Prostate gland (tissue), 2 donors: ENCODE measurements around the gene ABHD16B. TPM values are rescaled to one million over a fixed set of nuclear protein-coding genes. Genes with fewer than 3 reads are reported as not detected.

Source experiments
- DNase-seq: peaks from one replicate; pipeline ENCODE4 v3.0.0-alpha.2; 2019; ENCODE audit warnings: low spot score
- H3K27ac ChIP-seq, 2 donors: fragments of 200-600 bp; sonication (generic); 2 replicates each; pipeline ENCODE4 v1.5.1; 2017 to 2019
- H3K27me3 ChIP-seq: fragments of 200-600 bp; sonication (generic); replicated peaks from 2 replicates; pipeline ENCODE4 v1.5.1; 2019; ENCODE audit not compliant: insufficient read depth
- H3K36me3 ChIP-seq, 2 donors: fragments of 200-600 bp; sonication (generic); 1 replicate in 1 of 2; 2 replicates in 1 of 2; pipeline versions ENCODE4 v1.5.1 to v1.8.1; 2017 to 2019
- H3K4me1 ChIP-seq: fragments of 200-600 bp; sonication (generic); replicated peaks from 2 replicates; pipeline ENCODE4 v1.5.1; 2019
- H3K4me3 ChIP-seq, 2 donors: fragments of 200-600 bp; sonication (generic); 2 replicates each; pipeline ENCODE4 v1.5.1; 2017 to 2019
- H3K9me3 ChIP-seq: fragments of 200-600 bp; sonication (generic); 2 replicates; pipeline ENCODE4 v1.5.1; 2017
- POLR2A ChIP-seq: fragments of 450-650 bp; IDR thresholded peaks from one replicate; pipeline ENCODE4 v1.6.1; 2016; ENCODE audit warnings: antibody characterized with exemption, mild to moderate bottlenecking
- POLR2AphosphoS5 ChIP-seq: sonication (generic); formaldehyde crosslinking; IDR thresholded peaks from one replicate; pipeline ENCODE4 v1.6.1; 2017; ENCODE audit warnings: antibody characterized with exemption
- WGBS: methylation state at CpG from one replicate; pipeline ENCODE4 v1.1.5; 2018; 5-methylcytosine and 5-hydroxymethylcytosine counted together
- intact Hi-C: fragments of 100-400 bp; cut with DNase I; formaldehyde crosslinking; loops from one replicate; pipeline ENCODE4 v1.14.2; 2022
- total RNA-seq, 2 donors: library from RNA; depleted of rRNA; stranded (reverse); fragments of >200 nt; gene quantifications; one replicate each; pipeline ENCODE4 v1.1.0, GENCODE V29; 2016
- TF ChIP-seq, protein P1 (sequence below), 4 experiments: fragments of 200-600 bp in 2 of 4; fragments of 450-650 bp in 2 of 4; sonication (generic) in 2 of 4; IDR thresholded peaks; 1 replicate in 3 of 4; 2 replicates in 1 of 4; pipeline ENCODE4 v1.5.1; 2016 to 2019; ENCODE audit warnings: antibody characterized with exemption in 4 of 4, mild to moderate bottlenecking in 2 of 4, moderate library complexity in 2 of 4

The ABHD16B gene
- total RNA-seq, 2 donors from 2014 or later = 1.6 TPM; not detected in 1

DNA sequence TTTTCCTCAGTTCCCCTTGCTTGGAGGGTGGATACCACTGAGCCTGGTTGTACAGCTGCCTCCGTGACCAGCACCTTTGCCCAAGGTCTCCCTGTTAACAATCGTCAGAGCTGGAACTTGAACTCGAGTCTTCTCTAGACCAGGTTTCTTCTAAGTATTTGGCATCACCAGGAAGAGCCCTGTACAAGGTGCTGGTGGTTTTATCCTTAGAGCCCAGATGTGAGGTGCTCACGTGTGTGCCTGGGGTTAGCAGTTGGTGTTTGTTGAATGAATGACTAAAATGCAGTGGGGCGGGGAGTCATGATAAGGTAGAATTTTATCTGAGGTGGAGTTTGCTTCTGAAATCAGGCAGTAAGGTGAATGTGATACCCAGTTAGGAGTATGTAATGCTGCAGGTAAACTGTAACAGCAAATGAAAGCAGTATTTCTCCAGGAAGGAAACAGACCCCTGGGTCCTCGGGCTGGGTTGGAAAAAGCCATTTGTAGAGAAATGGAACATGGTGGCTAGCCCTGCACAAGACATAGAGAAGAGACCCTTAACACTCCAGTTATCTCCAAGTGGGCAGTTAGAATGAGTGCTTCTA lies 36.8 kb downstream of the ABHD16B start:
- H3K4me1 ChIP-seq = peaks cover 17% of the 10 kb centered on the region
- 86% methylated on average over 6 of the region's 6 CpGs for WGBS
- H3K27me3 ChIP-seq = no peaks in the 10 kb centered on the region
- H3K4me3 ChIP-seq = no peak overlapping the region
- TF ChIP-seq POLR2AphosphoS5 = no peak
- no peak for TF ChIP-seq POLR2A
- TF ChIP-seq, protein P1, sequence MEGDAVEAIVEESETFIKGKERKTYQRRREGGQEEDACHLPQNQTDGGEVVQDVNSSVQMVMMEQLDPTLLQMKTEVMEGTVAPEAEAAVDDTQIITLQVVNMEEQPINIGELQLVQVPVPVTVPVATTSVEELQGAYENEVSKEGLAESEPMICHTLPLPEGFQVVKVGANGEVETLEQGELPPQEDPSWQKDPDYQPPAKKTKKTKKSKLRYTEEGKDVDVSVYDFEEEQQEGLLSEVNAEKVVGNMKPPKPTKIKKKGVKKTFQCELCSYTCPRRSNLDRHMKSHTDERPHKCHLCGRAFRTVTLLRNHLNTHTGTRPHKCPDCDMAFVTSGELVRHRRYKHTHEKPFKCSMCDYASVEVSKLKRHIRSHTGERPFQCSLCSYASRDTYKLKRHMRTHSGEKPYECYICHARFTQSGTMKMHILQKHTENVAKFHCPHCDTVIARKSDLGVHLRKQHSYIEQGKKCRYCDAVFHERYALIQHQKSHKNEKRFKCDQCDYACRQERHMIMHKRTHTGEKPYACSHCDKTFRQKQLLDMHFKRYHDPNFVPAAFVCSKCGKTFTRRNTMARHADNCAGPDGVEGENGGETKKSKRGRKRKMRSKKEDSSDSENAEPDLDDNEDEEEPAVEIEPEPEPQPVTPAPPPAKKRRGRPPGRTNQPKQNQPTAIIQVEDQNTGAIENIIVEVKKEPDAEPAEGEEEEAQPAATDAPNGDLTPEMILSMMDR (IDR thresholded peaks at IDR 0.05) = no peak
- H3K9me3 ChIP-seq = no peaks in the 10 kb centered on the region
- no peak for DNase-seq
- H3K36me3 ChIP-seq = no peaks in the 10 kb centered on the region
- intact Hi-C loops = loop anchor here (10.0 kb wide), 1 partner anchor 167 kb away; the partner anchor contains the start of gene TCEA2
- no peak overlapping the region for H3K27ac ChIP-seq

GRCh38 chr20:63898882-63899558 lies 37.7 kb downstream of the ABHD16B start:
- intact Hi-C loops = loop anchor here (10.0 kb wide), 1 partner anchor 166 kb away; the partner anchor contains the start of gene TCEA2
- DNase-seq = no peak
- Histone ChIP-seq H3K4me3 (no peak overlapping the region), H3K4me1 (peaks cover 16% of the 10 kb centered on the region), H3K9me3 (no peaks in the 10 kb centered on the region), H3K36me3 (no peaks in the 10 kb centered on the region), H3K27ac (no peak overlapping the region), H3K27me3 (no peaks in the 10 kb centered on the region)
- whole genome bisulfite sequencing = 80% methylated on average over 10 of the region's 10 CpGs
- TF ChIP-seq POLR2AphosphoS5 (no peak), POLR2A (no peak)
- TF ChIP-seq, protein P1 (IDR thresholded peaks at IDR 0.05) = no peak

GRCh38 chr20:63900413-63900812 lies 39.1 kb downstream of the ABHD16B start:
- DNase-seq = no peak
- H3K4me1 ChIP-seq = peaks cover 11% of the 10 kb centered on the region
- no peak overlapping the region for H3K4me3 ChIP-seq
- intact Hi-C loops = no loop called here
- no peaks in the 10 kb centered on the region for H3K36me3 ChIP-seq
- H3K9me3 ChIP-seq = no peaks in the 10 kb centered on the region
- no peak for TF ChIP-seq POLR2AphosphoS5
- TF ChIP-seq, protein P1 (IDR thresholded peaks at IDR 0.05) = no peak
- 68% methylated on average over 3 of the region's 3 CpGs for WGBS
- H3K27me3 ChIP-seq = no peaks in the 10 kb centered on the region
- no peak overlapping the region for H3K27ac ChIP-seq

GRCh38 chr20:63903796-63904561 lies 42.7 kb downstream of the ABHD16B start:
- Histone ChIP-seq H3K36me3 (no peaks in the 10 kb centered on the region), H3K4me3 (no peak overlapping the region), H3K4me1 (no peaks in the 10 kb centered on the region), H3K27me3 (no peaks in the 10 kb centered on the region), H3K9me3 (no peaks in the 10 kb centered on the region), H3K27ac (no peak overlapping the region)
- WGBS = 87% methylated on average over 11 of the region's 11 CpGs
- no peak for TF ChIP-seq POLR2AphosphoS5
- TF ChIP-seq POLR2A = no peak
- TF ChIP-seq, protein P1 (IDR thresholded peaks at IDR 0.05) = no peak
- intact Hi-C loops = no loop called here
- no peak for DNase-seq
